ENCODE results near the gene IFNGR1. TPM values are rescaled to one million over a fixed set of nuclear protein-coding genes. Genes with fewer than 3 reads are reported as not detected.

IFNGR1 gene
- total RNA-seq, 1 experiment from 2014 or later, result 23.4 TPM

DNA sequence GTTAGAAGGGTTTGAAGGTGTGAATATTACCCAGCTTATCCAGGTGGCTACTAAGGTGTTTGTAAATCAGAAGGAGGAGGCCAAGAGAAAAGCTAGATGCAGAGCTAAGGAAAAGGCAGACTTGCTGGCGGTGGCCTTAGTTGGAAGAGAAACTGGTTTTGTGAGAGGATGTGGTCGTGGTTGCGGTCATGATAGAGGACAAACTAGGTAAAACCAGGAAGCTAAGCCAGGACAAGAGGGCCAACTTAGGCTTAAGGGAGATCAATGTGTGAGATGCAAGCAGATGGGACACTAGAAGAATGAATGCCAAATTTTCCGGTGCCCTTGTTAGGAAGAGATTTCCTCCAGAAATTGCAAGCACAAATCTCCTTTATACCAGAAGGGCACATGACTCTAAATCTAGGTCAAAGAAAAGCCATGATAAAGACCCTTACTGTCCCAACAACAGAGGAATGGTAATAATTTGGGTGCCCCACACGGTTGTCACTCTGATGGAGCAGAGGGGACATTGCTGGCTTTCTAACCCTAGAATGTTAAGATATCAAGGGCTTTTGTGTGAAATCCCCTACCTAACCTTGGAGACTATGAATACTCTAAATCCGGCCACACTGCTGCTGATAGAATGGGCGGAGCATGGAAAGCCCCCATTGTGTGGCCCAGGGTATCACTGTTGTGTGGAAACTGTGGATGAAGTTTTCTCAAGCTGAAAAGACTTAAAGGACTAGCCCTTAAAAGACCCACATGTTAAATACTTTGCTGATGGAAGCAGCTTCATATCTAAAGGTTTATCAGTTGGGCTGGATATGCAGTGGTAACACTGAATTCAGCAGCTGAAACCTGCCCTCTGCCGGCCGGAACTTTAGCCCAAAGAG, 53.6 kb downstream of the IFNGR1 start:
- H3K4me1 ChIP-seq (ENCODE audit: control insufficient read depth, insufficient read depth, low read length), result no peaks in the 10 kb centered on the region
- no peak for TF ChIP-seq POLR2AphosphoS5 (IDR thresholded peaks at IDR 0.05; ENCODE audit: low read depth, low read length)
- TF ChIP-seq, protein P1, sequence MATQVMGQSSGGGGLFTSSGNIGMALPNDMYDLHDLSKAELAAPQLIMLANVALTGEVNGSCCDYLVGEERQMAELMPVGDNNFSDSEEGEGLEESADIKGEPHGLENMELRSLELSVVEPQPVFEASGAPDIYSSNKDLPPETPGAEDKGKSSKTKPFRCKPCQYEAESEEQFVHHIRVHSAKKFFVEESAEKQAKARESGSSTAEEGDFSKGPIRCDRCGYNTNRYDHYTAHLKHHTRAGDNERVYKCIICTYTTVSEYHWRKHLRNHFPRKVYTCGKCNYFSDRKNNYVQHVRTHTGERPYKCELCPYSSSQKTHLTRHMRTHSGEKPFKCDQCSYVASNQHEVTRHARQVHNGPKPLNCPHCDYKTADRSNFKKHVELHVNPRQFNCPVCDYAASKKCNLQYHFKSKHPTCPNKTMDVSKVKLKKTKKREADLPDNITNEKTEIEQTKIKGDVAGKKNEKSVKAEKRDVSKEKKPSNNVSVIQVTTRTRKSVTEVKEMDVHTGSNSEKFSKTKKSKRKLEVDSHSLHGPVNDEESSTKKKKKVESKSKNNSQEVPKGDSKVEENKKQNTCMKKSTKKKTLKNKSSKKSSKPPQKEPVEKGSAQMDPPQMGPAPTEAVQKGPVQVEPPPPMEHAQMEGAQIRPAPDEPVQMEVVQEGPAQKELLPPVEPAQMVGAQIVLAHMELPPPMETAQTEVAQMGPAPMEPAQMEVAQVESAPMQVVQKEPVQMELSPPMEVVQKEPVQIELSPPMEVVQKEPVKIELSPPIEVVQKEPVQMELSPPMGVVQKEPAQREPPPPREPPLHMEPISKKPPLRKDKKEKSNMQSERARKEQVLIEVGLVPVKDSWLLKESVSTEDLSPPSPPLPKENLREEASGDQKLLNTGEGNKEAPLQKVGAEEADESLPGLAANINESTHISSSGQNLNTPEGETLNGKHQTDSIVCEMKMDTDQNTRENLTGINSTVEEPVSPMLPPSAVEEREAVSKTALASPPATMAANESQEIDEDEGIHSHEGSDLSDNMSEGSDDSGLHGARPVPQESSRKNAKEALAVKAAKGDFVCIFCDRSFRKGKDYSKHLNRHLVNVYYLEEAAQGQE (IDR thresholded peaks at IDR 0.05; ENCODE audit: insufficient read depth in 1 of 2, low read depth in 2 of 2, low read length in 1 of 2), result no peak
- TF ChIP-seq, protein P2, sequence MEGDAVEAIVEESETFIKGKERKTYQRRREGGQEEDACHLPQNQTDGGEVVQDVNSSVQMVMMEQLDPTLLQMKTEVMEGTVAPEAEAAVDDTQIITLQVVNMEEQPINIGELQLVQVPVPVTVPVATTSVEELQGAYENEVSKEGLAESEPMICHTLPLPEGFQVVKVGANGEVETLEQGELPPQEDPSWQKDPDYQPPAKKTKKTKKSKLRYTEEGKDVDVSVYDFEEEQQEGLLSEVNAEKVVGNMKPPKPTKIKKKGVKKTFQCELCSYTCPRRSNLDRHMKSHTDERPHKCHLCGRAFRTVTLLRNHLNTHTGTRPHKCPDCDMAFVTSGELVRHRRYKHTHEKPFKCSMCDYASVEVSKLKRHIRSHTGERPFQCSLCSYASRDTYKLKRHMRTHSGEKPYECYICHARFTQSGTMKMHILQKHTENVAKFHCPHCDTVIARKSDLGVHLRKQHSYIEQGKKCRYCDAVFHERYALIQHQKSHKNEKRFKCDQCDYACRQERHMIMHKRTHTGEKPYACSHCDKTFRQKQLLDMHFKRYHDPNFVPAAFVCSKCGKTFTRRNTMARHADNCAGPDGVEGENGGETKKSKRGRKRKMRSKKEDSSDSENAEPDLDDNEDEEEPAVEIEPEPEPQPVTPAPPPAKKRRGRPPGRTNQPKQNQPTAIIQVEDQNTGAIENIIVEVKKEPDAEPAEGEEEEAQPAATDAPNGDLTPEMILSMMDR (IDR thresholded peaks at IDR 0.05), result peak; percentile 52
- H3K9me3 ChIP-seq (ENCODE audit: control insufficient read depth, insufficient read depth, low read depth, low read length), result no peaks in the 10 kb centered on the region
- H3K27me3 ChIP-seq (ENCODE audit: control insufficient read depth, insufficient read depth, low read length), result no peaks in the 10 kb centered on the region
- CTCF ChIA-PET, result interaction anchor here (1.8 kb wide), 1 partner anchor 71 kb away, joined by 10 read pairs; no protein-coding TSS in a partner anchor
- no TSS peak for BruUV-seq (replicated peaks)
- DNase-seq (ENCODE audit: low read depth, low spot score) (no peak), ATAC-seq (no peak)
- H3K4me3 ChIP-seq (ENCODE audit: low read depth in 2 of 2, low read length in 2 of 2), result no peak overlapping the region
- H3K36me3 ChIP-seq (ENCODE audit: control insufficient read depth, insufficient read depth, low read length), result no peaks in the 10 kb centered on the region
- H3K27ac ChIP-seq (ENCODE audit: low read length), result no peak overlapping the region
- POLR2A ChIA-PET, result no interaction called here
- in situ Hi-C loops (cut with HindIII; ENCODE audit: low pct_unique_long_range_greater_than_20kb, low sequenced_read_pairs) (no loop called here), intact Hi-C loops (cut with micrococcal nuclease; ENCODE audit: unreplicated experiment) (loop anchor here (2.0 kb wide), 1 partner anchor 71 kb away; no protein-coding TSS in a partner anchor)

- Histone ChIP-seq H3K36me3 (ENCODE audit: control insufficient read depth, insufficient read depth, low read length) (no peaks in the 10 kb centered on the region), H3K9me3 (ENCODE audit: control insufficient read depth, insufficient read depth, low read depth, low read length) (no peaks in the 10 kb centered on the region), H3K27ac (ENCODE audit: low read length) (no peak overlapping the region), H3K27me3 (ENCODE audit: control insufficient read depth, insufficient read depth, low read length) (no peaks in the 10 kb centered on the region), H3K4me3 (ENCODE audit: low read depth in 2 of 2, low read length in 2 of 2) (no peak overlapping the region), H3K4me1 (ENCODE audit: control insufficient read depth, insufficient read depth, low read length) (no peaks in the 10 kb centered on the region)
- intact Hi-C loops (cut with micrococcal nuclease; ENCODE audit: unreplicated experiment), result no loop called here
- CTCF ChIA-PET, result no interaction called here
- ATAC-seq (no peak), DNase-seq (ENCODE audit: low read depth, low spot score) (no peak)
- in situ Hi-C loops (cut with HindIII; ENCODE audit: low pct_unique_long_range_greater_than_20kb, low sequenced_read_pairs), result no loop called here
- no TSS peak for BruUV-seq (replicated peaks)
- POLR2A ChIA-PET, result no interaction called here
- TF ChIP-seq, protein P1 (IDR thresholded peaks at IDR 0.05; ENCODE audit: insufficient read depth in 1 of 2, low read depth in 2 of 2, low read length in 1 of 2), result no peak
- no peak for TF ChIP-seq SIN3A (IDR thresholded peaks at IDR 0.05; ENCODE audit: borderline replicate concordance, insufficient read depth, low read depth, low read length)
- TF ChIP-seq TCF7L2 (IDR thresholded peaks at IDR 0.05; ENCODE audit: low read depth, low read length), result no peak
Observed at GRCh38 chr6:137163732-137164318, 55.4 kb downstream of the IFNGR1 start.
